AG08396 (cell line): ENCODE measurements around the gene DEDD.

Experiments used
- DNase-seq: peaks from one replicate; pipeline ENCODE4 v3.0.0; 2012; ENCODE audit warnings: low spot score, mixed read lengths

The DEDD gene

DNA sequence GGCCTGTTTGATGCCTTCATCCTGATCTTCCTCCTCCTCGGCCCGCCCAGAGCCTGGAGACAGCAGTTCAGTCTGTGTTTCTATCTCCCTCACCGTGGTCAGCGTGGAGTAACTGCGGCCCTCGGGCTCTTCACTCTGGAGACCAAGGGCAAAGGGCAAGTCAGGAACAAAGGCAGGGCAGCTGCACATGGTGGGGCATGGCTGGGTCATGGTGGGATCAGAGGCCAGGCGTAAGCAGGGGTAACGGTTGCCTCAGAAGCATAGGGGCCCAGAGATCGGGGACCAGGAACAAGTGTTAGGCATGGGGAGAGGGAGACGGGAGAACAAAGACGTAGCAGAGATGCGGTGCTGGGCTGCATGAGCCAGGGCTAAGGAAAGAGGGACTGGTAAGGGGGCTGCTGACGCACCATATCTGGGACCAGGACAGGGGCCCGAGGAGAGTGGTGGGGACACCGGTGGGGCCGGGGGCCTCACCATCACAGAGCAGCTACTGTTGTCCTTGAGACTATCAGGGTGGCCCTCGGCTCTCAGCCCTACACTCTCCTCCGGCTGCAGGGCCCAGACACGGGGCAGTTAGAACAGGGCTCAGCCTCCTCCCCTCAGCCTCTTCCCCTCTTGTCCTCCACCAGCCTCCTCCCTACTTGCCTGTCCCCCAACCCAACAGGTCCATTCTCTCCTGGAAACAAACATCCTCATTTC, 59.6 kb downstream of the DEDD start:
- DNase-seq: no peak

DNA sequence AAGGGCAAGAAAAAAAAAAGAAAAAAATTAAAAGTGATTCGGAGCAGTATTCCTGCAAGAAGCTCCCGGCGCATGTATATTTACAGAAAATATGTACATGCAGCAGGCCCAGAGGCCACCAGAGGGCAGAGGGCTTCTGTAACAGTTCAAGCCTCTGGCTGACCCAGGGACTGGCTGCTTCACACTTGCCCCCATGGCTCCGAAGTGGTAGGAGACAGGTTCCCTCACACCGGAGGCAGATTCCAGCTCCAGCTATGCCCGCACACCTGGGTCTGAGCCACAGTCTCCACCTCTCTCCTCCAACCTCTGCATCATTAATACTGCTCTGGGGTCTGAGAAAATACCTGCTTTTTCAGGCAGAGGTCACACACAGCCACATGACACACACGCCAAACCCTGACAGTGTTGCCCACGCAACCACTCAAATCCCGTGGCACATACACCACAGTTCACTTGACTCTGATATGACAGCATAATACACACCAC, 60.5 kb downstream of the DEDD start:
- DNase-seq: peak; percentile 74
